ENCODE measurements around the gene NAALAD2.
A peak's percentile ranks its signal among the peaks of the same experiment; 100 is the strongest.
"Not testable (repeated sequence)": the region's sequence is repeated elsewhere in the genome, so short reads cannot be mapped to it uniquely, and the experiment has no call there.

The NAALAD2 gene

GRCh38 chr11:90197377-90197776 is 62.9 kb downstream of the NAALAD2 start:
- no peak for DNase-seq

GRCh38 chr11:90202342-90202741 is 67.9 kb downstream of the NAALAD2 start:
- no peak for DNase-seq

- DNase-seq: no peak
Measured at GRCh38 chr11:90204407-90204806, 69.9 kb downstream of the NAALAD2 start.

GRCh38 chr11:90204832-90205646 is 70.6 kb downstream of the NAALAD2 start:
- DNase-seq: peak; percentile 18

GRCh38 chr11:90207992-90208391 is 73.5 kb downstream of the NAALAD2 start:
- not testable (repeated sequence) for DNase-seq

GRCh38 chr11:90208857-90209256 is 74.4 kb downstream of the NAALAD2 start:
- DNase-seq: no peak

GRCh38 chr11:90213322-90213721 is 78.9 kb downstream of the NAALAD2 start:
- no peak for DNase-seq

GRCh38 chr11:90216611-90217010 is 82.1 kb downstream of the NAALAD2 start:
- no peak for DNase-seq

- DNase-seq: no peak
Measured at GRCh38 chr11:90218606-90219005, 84.1 kb downstream of the NAALAD2 start.

- DNase-seq: no peak
Measured at GRCh38 chr11:90219438-90219837, 85.0 kb downstream of the NAALAD2 start.

- DNase-seq: no peak
Measured at GRCh38 chr11:90220391-90220790, 85.9 kb downstream of the NAALAD2 start.

- no peak for DNase-seq
Measured at GRCh38 chr11:90221803-90222458, 87.5 kb downstream of the NAALAD2 start.

- peak; percentile 20 for DNase-seq
Measured at GRCh38 chr11:90222459-90223247, 88.2 kb downstream of the NAALAD2 start, which contains the start of gene CHORDC1. TSS of gene CHORDC1 (minus strand) at chr11:90223049. CDS start at chr11:90222954, 95 bp downstream.

- DNase-seq: no peak
Measured at GRCh38 chr11:90223248-90223585, 88.8 kb downstream of the NAALAD2 start.

GRCh38 chr11:90228056-90228455 is 93.6 kb downstream of the NAALAD2 start:
- no peak for DNase-seq

- no peak for DNase-seq
Measured at GRCh38 chr11:90229791-90230190, 95.3 kb downstream of the NAALAD2 start.

- DNase-seq: no peak
Measured at GRCh38 chr11:90234977-90235376, 100.5 kb downstream of the NAALAD2 start.

- no peak for DNase-seq
Measured at GRCh38 chr11:90235526-90235925, 101.1 kb downstream of the NAALAD2 start.

- DNase-seq: no peak
Measured at GRCh38 chr11:90237004-90237403, 102.5 kb downstream of the NAALAD2 start.

GRCh38 chr11:90239967-90240636 is 105.6 kb downstream of the NAALAD2 start:
- not testable (repeated sequence) for DNase-seq

- DNase-seq: no peak
Measured at GRCh38 chr11:90241414-90241813, 107.0 kb downstream of the NAALAD2 start.
